HG02588 (cell line): Measurements from ENCODE around the gene LUZP2.

ENCODE experiments used
- ATAC-seq: cut with Tn5 transposase; IDR thresholded peaks from one replicate; pipeline ENCODE4 v1.9.1; 2021; ENCODE audit warnings: mild to moderate bottlenecking, moderate library complexity; ENCODE audit not compliant: unreplicated experiment

LUZP2 gene

DNA sequence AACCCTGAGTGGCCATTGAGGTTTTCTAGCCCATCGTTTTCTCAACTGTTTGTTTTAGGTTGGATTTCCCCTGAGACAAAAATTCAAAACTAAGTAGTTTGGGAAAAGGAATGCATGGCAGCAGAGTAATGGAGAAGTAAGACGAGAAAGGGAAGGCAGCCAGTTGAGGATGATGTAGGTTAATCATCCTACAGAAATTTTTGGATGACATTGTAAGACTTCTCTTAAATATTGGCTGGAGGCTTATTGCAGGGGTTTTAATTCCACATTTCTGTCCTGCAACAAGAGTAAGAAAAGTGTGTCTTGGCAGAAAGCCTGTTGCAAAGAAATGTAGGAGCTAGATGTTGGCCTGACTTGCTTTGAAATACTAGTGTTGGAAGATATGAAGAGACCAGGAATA, 308.8 kb downstream of the LUZP2 start:
- ATAC-seq, result no peak

DNA sequence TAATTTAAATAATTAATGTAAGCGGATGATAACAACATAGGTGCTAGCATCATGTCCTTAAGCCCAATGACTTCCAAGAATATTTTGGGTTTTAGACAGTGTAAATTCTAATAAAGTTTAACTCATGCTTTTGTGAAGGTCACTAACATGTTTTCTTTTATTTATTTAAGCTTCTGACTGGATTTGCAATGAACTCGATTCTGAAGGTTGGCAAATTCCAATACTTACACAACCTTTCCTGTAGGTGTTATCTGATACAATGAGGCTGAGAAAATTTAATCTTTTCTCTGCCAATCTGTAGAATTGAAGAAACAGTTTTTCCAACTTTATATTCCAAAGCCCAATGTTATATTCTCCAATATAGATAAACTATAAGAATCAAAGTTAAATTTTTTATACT, 311.3 kb downstream of the LUZP2 start:
- no peak for ATAC-seq

DNA sequence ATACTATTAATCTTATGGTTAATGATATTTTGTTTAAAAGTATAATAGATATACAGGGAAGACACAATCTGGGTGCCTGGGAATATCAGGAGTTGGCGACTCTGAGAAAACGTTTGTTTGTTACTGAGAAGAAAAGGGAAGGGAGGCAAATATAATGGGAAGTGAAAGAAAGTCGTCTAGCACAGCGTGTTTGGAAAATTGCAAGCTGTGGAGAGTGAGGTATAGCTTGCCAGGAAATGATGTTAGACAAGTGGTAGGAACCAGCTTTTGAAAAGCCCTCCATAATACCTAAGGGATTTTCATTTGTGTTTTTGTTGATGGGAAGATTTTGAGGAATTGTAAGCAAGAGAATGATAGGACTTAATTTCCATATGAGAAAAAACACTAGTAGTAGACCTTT, 322.2 kb downstream of the LUZP2 start:
- no peak for ATAC-seq

DNA sequence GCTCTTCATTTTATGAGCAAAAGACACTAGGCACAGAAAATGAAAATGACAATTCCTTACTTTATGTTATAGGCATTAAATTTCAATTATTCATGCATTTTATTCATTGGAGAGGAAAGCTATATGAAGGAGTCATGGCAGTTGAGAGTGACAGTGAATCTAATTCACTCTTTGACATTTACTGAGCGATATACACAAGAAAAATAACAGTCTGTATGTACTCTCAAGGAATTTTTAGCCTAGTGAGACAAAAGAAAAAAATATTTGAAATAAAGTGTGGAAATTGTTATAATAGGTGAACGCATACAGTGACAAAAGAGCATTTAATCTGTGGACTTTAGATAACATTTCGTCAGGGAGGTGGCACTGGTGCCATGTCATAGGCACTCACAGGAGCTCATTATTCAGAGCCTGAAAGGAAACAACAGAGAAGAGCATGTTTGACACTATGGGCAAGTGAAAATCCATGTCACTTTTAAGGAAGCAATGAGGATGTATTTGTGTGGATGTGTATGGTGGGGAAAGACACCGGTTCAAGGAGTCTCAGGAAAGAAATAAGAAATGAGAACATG, 323.1 kb downstream of the LUZP2 start:
- ATAC-seq, result no peak

DNA sequence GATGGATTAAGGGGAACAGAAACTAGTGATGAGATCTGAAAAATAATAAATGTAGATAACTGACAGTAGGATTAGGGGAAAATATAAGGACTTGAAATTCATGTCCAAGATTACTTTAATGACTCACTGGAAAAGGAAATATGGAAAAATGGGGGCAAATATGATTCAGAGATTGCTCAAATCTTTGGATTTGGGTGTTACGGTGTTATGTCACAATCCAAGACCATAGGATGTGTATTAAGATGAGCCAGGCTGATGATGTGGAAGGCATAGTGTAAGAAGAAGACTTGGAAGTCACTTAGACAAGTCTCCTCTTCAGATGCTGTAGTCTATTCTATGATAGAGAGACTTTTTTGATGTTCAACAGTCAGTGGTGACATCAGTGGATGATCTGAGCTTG, 323.7 kb downstream of the LUZP2 start:
- no peak for ATAC-seq

DNA sequence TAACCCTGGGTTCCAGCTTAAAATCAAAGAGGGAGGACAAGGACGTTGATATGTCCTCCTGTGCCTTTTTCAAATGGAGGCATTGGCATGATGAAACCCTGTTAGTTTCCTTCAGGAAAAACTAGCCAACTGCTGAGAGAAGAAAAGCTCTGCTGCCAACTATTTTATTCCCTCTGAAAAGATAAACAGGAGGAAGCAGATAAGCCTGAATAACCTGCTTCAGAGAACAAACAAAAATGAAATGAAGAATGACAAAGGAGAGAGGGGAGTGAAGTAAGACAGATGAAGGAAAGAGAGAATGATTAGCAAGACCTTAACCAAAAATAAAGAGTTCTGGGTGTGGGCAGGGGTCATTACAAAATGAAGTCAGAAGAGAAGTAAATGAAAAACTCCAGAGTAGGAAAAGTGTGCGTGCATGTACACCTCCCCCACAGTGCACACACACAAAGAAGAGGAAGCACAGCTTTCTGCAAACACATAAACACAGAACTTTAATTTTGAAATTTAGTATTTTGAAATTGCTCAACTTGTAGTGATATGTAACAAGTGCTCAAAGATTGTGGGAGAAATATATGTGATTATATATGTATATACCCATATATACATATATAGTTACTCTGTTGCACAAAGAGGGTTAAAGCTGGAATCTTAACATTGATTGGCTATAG, 332.2 kb downstream of the LUZP2 start:
- ATAC-seq, result no peak

DNA sequence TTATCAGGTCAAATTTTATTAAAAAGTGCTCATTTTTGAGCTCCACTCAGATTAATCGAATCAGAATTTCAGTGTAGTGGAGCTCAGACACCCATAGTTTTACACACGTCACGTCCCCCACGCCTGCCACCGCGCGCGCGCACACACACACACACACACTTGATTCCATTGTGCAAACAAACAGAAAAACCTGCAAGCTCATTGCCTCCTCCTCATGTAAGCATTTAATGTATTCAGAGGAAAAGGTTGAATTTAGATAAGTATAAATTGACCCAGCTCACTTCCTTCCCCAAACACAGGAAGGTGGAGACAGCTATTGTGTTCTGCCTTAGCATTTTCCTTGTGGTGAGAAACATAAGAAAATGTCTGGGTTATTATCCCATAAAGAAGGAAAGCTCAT, 336.7 kb downstream of the LUZP2 start:
- no peak for ATAC-seq

DNA sequence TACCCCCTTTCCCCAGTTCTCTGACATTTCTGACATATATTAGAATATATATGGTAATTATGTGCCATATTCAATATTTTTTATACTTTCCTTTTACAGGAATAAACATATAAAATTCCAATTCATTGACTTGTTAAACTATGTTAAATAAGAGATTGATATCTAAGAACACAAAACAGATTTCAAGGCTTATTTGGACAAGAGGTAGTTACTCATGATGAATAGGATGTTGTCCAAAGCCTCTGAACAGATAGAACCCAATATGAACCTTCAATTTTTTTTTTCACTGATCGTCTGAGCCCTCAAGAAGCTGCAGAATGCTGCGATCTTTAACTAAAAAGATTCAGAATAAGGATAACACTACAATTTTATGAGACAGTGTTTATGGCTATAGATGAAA, 340.3 kb downstream of the LUZP2 start:
- ATAC-seq, result no peak

DNA sequence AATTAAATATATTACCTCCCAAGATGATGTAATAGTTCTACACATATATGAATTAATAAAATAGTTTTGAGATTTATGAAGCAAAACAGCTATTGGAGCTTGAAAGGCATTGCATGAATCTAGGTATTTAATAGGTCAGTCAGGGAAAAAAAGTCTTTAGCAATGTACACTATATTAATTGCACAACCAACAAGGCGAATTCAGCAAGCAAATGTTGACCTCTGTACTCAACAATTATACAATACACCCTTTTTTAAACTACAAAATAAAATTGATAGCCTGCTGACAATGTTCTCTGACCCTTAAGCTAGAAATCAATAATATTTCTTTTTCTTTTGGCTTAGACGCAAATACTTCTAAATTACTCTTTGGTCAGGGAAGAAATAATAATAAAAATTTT, 345.5 kb downstream of the LUZP2 start:
- no peak for ATAC-seq

DNA sequence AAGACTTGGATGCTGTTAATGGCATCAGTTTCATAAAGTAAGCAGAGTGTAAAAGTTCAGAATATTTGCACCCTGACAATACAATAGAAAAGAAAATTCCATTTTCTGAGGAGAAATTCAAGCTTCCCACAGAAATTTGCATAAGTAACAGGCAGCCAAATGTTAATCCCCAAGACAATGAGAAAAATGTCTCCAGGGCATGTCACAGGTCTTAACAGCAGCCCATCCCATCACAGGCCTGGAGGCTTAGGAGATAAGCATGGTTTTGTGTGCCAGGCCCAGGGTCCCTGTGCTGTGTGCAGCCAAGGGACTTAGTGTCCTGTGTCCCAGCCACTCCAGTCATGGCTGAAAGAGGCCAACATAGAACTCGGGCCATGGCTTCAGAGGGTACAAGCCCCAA, 347.6 kb downstream of the LUZP2 start:
- ATAC-seq, result no peak

DNA sequence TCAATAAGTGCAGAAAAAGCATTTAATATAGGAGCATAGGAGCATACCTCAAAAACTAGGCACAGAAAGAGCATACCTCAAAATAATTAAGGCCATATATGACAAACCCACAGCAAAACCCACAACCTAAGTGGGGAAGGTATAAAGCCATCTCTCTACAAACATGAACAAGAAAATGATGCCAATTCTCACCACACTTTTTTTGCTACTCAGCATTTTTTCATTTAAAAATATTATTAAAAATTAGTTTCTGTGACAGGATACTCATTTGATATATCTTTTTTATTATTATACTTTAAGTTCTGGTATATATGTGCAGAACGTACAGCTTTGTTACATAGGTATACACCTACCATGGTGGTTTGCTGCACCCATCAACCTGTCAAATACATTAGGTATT, 352.0 kb downstream of the LUZP2 start:
- ATAC-seq, result no peak

DNA sequence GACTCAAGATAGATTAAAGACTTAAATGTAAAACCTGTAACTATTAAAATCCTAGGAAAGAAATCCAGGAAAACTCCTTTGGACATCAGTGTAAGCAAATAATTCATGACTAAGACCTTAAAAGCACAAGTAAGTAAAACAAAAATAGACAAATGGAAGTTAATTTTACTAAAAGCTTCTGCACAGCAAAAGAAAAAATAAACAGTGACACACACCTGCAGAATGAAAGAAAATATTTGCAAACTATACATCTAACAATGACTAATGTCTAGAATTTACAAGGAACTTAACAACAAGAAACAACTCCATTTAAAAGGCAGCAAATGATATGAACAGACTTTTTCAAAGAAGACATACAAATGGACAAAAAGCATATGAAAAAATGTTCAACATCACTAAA, 359.1 kb downstream of the LUZP2 start:
- ATAC-seq, result no peak

DNA sequence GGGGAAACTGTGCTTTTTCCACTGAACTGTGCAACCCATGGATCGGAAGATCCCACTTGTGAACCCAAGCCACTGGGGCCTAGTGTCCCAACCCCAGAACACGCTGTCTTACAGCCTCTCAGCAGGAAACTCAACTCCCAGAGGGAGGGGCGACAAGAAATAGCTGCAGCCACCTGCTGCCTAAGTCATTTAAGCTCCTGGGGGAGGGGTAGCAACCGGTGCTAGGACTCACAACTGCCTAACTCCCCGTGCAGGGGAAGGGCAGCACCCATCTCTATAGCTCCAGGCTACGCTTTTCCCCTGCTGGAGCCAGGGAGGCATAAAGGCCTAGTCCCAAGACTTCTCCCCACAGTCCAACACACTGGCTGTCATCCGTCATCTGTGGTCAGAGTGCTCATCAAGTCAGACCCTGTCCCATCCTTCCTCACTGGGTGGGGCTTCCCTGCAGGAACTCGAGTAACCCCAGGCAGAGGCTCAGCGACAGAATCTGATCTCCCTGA, 363.0 kb downstream of the LUZP2 start:
- no peak for ATAC-seq

DNA sequence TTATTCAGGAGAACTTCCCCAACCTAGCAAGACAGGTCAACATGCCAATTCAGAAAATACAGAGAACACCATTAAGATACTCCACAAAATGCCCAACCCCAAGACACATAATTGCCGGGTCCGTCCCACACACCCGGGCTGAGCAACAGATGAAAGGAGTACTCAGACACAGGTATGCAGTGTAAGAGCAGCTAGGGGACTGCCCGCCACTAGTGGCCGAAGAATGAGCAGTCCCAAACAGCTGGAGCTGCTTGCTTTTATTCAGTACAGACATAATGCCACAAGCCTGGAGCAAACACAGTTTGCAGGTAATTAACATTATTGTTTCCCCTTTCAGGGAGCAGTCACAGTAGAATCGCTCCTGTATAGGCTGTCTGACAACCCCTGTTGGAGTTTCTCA, 364.6 kb downstream of the LUZP2 start:
- no peak for ATAC-seq

DNA sequence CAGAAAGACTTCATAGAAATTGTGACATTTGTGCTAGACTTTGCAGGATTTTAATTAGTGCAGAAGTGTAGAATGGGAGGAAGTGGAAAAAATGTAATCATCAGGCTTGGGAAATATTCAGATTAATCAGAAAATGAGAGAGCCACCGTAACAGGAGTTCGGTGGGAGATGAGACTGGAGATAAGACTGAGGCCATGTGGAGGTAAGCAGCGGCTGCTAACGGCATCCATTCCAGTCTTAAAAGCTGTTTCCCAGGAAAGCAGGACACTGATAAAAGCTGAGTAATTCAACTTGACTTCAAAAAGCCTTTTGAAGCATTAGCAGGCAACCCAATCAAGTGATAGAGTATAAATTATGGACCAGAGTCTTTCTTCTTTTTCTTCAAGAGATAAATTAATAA, 369.9 kb downstream of the LUZP2 start:
- no peak for ATAC-seq

DNA sequence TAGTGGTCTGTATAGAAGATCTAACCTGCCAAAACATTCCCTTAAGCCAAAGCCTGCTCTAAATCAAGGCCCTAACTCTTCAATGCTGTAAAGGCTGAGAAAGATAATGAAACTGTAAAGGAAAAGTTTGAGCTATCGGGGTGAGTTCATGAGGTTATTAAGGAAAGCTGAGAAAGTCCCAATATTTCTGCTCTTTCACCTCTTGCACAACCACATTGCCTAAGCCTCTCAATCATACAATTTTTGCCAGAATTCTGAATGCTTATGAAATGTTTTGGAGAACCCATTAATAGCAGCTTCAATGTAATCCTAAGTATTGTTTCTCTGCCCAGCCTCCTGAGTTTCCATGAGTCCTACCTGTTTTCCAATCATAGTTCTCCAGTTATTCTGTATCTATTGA, 373.2 kb downstream of the LUZP2 start:
- no peak for ATAC-seq

DNA sequence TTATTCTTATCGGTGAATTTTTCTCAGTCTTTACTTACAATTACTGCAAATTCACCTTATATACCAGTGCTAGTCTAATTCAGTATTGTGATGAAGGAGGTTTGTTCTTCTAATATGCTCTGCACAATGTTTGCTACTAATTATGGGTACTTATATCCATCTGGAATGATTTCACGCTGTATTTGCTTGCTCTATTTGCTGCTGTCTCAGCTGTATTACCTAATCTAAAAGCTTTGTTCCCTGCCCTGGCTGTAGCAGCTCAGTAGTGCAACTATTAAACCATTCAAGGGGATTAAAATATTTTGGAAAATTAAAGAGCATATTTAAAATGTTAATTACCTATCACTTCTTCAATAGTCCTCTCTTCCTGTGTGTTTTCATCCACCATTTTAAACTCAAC, 375.3 kb downstream of the LUZP2 start:
- ATAC-seq, result no peak

DNA sequence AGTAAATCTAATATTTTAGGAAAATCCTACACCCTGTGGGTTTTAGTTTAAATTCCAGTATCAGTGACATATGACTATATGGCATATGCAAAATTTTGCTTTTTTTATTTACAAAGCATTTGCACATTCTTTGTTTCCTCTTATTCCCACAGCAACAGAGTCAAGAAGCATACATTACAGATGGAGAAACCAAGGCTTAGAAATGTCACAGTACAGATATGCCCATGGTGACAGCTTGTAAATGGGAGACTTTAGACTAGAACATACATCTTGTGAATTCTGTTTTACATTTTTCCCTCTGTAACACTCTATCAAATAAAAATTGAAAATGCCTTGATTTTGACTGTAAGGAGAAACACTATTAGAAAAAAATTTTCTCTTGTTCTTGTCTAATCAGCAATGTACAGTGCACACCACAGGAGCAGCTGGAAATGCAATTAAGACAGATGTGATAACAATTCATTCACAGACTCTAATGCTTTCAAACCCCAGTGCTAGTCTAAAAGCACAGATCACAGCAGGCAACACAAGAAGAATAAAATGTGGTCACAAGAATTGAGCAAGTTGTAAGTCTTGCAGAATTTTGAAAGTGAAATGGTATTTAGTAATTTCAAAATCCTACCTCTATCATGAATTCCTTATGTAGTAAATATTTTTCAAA, 375.9 kb downstream of the LUZP2 start:
- ATAC-seq, result no peak

DNA sequence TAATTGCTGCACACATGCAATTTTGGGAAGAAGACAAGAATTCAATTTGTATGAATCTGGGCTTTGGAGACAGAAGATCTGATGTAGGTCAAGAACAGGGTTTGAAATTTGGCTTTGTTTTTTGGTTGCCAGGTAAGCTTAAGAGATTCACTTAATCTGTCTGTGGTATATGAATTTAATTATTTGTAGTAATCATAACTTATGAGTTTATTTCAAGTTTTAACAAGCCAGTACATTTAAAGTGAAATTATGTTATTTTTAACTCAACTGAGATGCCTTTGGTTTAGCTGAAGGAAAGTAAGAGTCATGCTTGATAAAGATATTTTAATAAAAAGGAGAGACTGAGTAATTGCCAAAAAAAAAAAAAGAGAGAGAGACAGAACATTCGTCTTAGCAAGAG, 384.1 kb downstream of the LUZP2 start:
- ATAC-seq, result no peak

DNA sequence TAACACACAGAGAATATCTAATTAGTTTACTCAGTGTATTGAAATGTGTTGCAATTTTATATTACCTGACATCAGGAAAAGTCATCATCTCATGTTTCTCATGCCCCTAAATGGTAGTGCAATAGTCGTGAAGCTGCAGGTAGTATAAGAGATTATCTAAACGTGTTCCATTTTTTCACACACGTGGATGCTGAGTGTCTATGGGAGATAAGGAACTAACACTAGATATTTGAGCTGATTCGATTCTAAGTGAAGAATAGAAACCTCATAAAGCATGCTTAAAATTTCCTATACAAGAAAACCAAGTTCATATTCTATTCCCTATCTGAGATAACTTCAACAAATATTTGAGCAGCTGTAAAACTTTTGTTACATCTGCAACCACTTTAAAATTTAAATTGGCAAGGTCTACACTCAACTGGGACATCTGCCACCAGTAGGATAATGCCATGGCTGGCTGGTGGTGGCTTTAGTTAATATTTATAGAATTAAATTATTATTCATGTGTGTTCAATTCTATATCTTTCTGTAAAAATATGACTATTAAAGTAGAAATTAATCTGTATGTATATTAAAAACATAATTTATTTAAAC, 388.8 kb downstream of the LUZP2 start:
- ATAC-seq, result no peak

DNA sequence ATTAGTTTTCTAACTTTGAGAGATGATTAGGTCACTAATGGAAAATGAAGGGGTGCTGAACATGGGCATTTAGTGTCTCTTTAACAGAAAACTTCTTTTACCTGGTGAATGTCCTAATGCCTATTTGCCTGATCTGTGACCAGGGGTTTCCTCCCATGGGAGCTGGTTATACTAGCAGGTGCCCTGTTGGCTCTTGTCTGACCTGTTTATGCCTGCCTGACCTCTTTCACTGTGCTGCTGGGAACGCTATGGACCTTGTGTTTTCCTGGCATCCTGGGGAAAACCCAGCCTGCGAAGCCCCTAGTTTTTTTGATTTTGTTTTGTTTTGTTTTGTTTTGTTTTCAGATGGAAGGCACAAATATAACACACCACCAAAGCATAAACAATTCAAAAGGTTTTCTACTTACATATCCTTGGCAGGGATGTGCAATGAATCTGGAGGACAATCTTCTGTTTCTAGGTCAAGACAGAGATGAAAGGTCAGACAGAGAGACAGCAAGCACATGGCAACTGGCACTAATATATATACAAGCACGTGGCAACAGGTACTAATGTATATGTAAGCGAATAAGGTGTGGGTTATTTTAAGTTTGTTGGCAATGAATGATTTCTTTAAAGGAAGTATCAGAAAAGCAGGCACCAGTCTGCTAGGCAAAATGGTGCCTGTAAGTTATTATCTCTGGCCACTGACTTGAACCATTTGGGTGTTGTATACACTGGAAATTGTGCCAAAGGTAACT, 390.2 kb downstream of the LUZP2 start:
- ATAC-seq, result no peak
